HG03442 (cell line): ENCODE measurements around the gene RNU6-7.

ENCODE experiments used
- ATAC-seq: cut with Tn5 transposase; IDR thresholded peaks from one replicate; pipeline ENCODE4 v1.9.1; 2021; ENCODE audit warnings: mild to moderate bottlenecking, moderate library complexity; ENCODE audit not compliant: unreplicated experiment

Gene RNU6-7

GRCh38 chr14:32203928-32204357 lies 2.1 kb downstream of the RNU6-7 start:
- no peak for ATAC-seq

DNA sequence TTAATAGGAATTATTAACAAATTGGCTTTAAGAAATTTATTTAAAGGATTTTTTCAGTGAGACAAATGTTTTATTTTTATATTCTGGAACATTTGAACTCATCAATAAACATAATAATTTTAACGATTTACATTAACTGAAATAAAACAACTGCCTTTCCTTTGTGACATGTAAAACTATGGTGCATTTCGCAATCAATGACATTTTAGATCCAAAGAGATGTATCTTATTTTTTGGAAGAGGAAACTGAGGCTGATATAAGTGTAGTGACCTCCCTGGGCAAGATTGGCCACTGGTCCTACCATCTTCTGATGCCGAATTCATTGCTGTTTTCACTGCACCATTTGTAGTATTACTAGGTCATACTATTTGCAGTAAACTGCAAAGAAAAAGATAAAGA lies 3.7 kb downstream of the RNU6-7 start:
- no peak for ATAC-seq

- no peak for ATAC-seq
Observed at GRCh38 chr14:32205984-32206383, 4.1 kb downstream of the RNU6-7 start.

- ATAC-seq = no peak
Observed at GRCh38 chr14:32206552-32206951, 4.7 kb downstream of the RNU6-7 start.

DNA sequence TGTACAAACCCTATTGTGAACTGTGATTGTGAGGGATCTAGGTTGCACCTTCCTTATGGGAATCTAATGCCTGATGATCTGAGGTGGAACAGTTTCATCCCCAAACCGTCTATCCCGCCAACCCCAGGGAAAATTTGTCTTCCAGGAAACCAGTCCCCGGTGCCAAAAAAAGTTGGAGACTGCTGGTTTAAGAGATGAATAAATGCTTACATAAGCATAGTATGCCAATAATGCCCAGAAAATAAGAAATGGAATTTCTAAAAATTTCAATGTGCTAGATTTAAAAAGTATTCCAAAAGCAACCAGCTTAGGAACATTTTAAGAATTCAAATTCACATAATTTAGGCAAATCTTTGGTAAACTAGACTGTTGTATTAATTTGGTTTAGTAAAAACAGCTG lies 6.6 kb downstream of the RNU6-7 start:
- no peak for ATAC-seq

DNA sequence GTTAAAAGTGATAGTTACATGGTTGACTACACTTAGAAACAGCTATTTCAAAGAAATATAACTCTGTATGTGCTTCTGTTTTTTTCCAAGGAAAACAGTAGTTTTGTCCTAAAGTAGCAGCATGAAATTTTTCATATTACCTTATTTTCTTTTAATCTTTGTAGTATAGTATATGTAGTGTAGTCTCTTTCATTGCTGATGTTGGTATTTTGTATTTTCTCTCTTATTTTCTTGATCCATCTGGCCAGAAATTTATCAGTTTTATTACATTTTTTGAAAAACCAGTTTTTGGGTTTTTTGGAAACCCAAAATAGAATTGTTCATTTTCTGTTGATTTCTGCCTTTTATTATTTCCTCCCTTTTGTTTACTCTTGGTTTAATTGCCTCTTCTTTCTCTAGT lies 7.6 kb downstream of the RNU6-7 start:
- no peak for ATAC-seq

- no peak for ATAC-seq
Observed at GRCh38 chr14:32211068-32211404, 9.2 kb downstream of the RNU6-7 start.

DNA sequence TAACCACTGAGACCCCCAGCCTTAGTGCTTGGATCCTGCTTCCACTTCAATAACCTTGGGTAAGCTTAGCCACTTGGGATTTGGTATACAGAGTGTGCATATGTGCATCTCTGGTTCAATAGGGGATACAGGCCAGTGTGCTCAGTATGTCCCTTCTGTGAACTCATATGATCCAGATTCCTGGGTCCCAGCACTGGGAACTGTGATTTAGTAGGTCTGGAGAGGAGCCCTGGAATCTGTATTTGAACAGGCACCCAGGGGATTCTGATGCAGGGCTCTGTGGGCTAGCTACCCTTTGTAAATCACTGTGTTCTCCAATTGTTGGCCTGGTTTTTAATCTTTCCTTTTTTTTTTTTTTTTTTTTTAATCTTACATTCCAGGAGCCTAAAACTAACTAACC lies 11.0 kb downstream of the RNU6-7 start:
- no peak for ATAC-seq

DNA sequence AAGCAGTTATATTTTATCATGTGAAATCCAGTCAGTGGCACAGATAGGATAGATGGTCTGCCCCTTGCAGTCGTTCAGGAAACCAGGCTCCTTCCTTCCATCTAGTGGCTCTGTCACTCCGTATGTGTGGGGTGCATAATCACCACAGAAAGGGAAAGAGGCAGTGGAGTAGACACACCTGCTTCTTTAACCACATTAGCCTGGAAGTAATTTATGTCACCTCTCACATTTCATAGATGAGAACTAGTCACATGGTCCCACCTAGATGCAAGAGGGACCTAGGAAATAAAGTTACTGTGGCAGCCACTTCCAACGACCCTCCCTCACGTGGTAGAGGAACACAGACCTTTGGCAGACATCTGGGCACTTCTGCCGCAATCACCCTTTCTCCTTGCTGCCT lies 15.5 kb downstream of the RNU6-7 start:
- ATAC-seq = no peak

- no peak for ATAC-seq
Observed at GRCh38 chr14:32224737-32225377, 23.0 kb downstream of the RNU6-7 start.

- ATAC-seq = no peak
Observed at GRCh38 chr14:32225378-32225920, 23.6 kb downstream of the RNU6-7 start.

DNA sequence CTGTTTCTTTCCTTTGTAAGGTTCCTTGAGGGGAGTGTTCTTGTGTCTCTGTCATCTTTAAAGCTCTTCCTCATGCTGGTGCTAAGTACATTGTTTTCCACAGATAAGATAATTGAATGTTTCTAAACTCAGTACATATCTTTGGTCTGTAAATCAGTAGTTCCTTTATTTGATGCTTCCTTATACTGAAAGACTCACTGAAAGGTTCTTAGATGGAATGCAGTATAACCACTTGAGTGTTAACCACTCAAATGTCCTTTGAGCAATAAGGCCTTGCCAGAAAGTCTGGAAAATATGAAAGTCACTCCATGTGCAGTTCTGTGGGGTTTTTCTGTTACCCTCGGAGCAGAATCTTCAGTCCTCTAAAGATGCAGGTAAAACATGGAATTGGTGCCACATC lies 24.2 kb downstream of the RNU6-7 start:
- ATAC-seq = no peak

DNA sequence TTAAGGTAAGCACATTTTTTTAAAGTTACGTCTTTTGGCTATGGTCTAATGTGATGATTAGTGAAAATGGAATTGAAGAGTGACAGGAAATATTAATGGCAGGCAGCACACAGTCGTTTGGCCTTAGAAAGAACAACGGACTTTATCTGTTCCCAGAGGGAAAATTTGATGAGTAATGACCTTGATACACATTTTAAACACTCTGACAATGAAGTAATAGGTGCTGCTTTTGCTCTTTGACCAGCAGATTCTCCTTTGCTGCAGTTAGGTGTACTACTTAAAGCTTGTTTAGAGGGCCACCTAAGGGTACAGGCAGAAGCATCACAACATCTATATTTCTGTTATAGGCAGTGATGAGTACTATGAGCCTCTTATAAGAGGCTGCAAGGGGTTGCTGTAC lies 28.3 kb downstream of the RNU6-7 start:
- ATAC-seq = no peak

- no peak for ATAC-seq
Observed at GRCh38 chr14:32230695-32231280, 28.9 kb downstream of the RNU6-7 start.

GRCh38 chr14:32232481-32232880 lies 30.6 kb downstream of the RNU6-7 start:
- ATAC-seq = no peak

- ATAC-seq = no peak
Observed at GRCh38 chr14:32233260-32233659, 31.4 kb downstream of the RNU6-7 start.

GRCh38 chr14:32244404-32244803 lies 42.6 kb downstream of the RNU6-7 start:
- no peak for ATAC-seq

DNA sequence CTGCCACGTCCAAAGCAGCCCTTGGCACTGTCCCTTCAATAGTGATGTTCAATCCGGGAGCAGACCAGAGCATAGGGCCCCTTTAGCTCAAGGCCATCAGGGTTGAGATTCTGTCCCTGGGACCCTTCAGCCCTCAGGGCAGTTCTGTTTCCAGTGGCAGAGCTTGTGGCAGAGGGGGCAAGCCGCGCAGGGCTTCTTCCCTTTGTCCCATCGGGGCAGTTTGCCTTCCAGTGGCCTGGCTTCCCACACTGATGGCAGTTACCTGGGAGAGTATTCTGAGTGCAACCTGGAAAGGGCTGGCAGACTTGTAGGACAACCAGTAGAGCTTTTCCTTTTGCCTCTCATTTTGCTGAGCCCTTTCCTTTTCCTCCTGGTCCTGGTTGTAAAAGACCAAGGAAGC lies 44.9 kb downstream of the RNU6-7 start:
- ATAC-seq = no peak

GRCh38 chr14:32249371-32249770 lies 47.5 kb downstream of the RNU6-7 start:
- no peak for ATAC-seq

- ATAC-seq = no peak
Observed at GRCh38 chr14:32249780-32250179, 47.9 kb downstream of the RNU6-7 start.

- ATAC-seq = no peak
Observed at GRCh38 chr14:32250681-32251080, 48.8 kb downstream of the RNU6-7 start.

- ATAC-seq = no peak
Observed at GRCh38 chr14:32251530-32251929, 49.7 kb downstream of the RNU6-7 start.
